Measurements from ENCODE around the gene MLEC. TPM values are rescaled to one million over a fixed set of nuclear protein-coding genes. Genes with fewer than 3 reads are reported as not detected.

MLEC gene
- total and polyA plus RNA-seq, 2 of the 13 experiments (the other 11 are each of a cell fraction or from before 2014, with no cell fraction given) = 49.8 to 156 TPM

DNA sequence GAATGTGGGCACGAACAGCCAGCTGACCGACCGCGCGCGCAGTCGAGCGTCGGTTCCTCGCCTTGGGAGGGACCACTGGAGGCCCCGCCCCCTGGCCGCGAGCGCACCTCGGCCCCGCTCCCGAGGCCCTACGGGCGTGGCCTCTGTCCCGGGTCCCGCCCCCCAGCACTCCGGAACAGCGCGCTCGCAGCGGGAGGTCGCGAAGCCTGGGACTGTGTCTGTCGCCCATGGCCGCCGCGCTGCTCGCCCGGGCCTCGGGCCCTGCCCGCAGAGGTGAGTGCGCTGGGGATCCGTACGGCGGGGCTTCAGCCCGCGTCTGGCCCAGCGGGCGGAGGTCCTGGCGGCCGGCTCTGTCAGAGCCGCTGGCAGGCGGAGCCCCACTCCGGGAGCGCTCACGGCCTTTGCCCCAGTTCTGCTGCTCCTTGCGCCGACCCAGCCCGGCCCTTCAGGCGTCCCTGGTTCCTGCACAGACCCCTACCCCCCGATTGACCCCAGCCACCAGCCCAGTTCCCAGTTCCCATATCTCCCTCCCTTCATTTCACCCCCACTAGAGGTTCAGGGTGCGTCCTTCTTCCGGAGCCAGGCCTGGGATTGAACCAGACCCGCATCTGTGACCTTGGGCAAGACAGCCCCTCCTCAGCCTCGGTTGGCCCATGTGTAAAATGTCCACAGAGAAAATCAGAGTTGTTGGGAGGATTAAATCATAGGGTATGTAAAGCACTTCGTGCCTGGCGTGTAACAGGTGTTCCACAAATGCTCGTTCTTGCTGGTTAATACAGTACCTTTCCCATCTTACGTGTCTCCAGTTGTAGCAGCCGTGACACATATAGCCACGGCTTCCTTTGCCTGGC is 38.9 kb downstream of the MLEC start, which contains the start of gene ACADS (continued):
- TF ChIP-seq, protein P1, sequence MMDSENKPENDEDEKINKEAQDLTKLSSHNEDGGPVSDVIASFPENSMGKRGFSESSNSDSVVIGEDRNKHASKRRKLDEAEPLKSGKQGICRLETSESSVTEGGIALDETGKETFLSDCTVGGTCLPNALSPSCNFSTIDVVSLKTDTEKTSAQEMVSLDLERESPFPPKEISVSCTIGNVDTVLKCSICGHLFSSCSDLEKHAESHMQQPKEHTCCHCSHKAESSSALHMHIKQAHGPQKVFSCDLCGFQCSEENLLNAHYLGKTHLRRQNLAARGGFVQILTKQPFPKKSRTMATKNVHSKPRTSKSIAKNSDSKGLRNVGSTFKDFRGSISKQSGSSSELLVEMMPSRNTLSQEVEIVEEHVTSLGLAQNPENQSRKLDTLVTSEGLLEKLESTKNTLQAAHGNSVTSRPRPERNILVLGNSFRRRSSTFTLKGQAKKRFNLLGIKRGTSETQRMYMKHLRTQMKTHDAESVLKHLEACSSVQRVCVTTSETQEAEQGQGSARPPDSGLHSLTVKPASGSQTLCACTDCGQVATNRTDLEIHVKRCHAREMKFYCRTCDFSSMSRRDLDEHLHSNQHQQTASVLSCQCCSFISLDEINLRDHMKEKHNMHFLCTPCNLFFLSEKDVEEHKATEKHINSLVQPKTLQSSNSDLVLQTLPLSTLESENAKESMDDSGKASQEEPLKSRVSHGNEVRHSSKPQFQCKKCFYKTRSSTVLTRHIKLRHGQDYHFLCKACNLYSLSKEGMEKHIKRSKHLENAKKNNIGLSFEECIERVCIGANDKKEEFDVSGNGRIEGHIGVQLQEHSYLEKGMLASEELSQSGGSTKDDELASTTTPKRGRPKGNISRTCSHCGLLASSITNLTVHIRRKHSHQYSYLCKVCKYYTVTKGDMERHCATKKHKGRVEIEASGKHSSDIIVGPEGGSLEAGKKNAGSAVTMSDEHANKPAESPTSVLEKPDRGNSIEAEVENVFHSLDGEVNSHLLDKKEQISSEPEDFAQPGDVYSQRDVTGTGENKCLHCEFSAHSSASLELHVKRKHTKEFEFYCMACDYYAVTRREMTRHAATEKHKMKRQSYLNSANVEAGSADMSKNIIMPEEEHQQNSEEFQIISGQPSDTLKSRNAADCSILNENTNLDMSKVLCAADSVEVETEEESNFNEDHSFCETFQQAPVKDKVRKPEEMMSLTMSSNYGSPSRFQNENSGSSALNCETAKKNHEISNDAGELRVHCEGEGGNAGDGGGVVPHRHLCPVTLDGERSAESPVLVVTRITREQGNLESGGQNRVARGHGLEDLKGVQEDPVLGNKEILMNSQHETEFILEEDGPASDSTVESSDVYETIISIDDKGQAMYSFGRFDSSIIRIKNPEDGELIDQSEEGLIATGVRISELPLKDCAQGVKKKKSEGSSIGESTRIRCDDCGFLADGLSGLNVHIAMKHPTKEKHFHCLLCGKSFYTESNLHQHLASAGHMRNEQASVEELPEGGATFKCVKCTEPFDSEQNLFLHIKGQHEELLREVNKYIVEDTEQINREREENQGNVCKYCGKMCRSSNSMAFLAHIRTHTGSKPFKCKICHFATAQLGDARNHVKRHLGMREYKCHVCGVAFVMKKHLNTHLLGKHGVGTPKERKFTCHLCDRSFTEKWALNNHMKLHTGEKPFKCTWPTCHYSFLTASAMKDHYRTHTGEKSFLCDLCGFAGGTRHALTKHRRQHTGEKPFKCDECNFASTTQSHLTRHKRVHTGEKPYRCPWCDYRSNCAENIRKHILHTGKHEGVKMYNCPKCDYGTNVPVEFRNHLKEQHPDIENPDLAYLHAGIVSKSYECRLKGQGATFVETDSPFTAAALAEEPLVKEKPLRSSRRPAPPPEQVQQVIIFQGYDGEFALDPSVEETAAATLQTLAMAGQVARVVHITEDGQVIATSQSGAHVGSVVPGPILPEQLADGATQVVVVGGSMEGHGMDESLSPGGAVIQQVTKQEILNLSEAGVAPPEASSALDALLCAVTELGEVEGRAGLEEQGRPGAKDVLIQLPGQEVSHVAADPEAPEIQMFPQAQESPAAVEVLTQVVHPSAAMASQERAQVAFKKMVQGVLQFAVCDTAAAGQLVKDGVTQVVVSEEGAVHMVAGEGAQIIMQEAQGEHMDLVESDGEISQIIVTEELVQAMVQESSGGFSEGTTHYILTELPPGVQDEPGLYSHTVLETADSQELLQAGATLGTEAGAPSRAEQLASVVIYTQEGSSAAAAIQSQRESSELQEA (CRISPR knock-in tag; IDR thresholded peaks at IDR 0.05; ENCODE audit: not compliant biosample characterization) = no peak
- TF ChIP-seq ZNF615 (CRISPR knock-in tag; IDR thresholded peaks at IDR 0.05; ENCODE audit: borderline replicate concordance) (no peak), MAZ (IDR thresholded peaks at IDR 0.05; ENCODE audit: borderline replicate concordance, low read depth, low read length) (no peak; the same call in 1 of the 2 replicates), MAZ (CRISPR knock-in tag; IDR thresholded peaks at IDR 0.05; ENCODE audit: low read depth) (peak; percentile 63; the same call in 1 of the 2 replicates), ZNF83 (CRISPR knock-in tag; IDR thresholded peaks at IDR 0.05; ENCODE audit: borderline replicate concordance) (no peak), THAP11 (CRISPR knock-in tag; IDR thresholded peaks at IDR 0.05) (peak; percentile 54), PHF21A (CRISPR knock-in tag; IDR thresholded peaks at IDR 0.05) (no peak), NFIB (CRISPR knock-in tag; IDR thresholded peaks at IDR 0.05; ENCODE audit: borderline replicate concordance) (no peak), ZBTB38 (CRISPR knock-in tag; IDR thresholded peaks at IDR 0.05) (peak; percentile 18), ATF7 (IDR thresholded peaks at IDR 0.05) (no peak), ATF7 (CRISPR knock-in tag; IDR thresholded peaks at IDR 0.05) (no peak), ZNF547 (CRISPR knock-in tag; IDR thresholded peaks at IDR 0.05) (peak; percentile 73), MTF2 (CRISPR knock-in tag; IDR thresholded peaks at IDR 0.05; ENCODE audit: borderline replicate concordance) (no peak)
- TF ChIP-seq, protein P2, sequence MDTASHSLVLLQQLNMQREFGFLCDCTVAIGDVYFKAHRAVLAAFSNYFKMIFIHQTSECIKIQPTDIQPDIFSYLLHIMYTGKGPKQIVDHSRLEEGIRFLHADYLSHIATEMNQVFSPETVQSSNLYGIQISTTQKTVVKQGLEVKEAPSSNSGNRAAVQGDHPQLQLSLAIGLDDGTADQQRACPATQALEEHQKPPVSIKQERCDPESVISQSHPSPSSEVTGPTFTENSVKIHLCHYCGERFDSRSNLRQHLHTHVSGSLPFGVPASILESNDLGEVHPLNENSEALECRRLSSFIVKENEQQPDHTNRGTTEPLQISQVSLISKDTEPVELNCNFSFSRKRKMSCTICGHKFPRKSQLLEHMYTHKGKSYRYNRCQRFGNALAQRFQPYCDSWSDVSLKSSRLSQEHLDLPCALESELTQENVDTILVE (CRISPR knock-in tag; IDR thresholded peaks at IDR 0.05) = no peak
- TF ChIP-seq, protein P3, sequence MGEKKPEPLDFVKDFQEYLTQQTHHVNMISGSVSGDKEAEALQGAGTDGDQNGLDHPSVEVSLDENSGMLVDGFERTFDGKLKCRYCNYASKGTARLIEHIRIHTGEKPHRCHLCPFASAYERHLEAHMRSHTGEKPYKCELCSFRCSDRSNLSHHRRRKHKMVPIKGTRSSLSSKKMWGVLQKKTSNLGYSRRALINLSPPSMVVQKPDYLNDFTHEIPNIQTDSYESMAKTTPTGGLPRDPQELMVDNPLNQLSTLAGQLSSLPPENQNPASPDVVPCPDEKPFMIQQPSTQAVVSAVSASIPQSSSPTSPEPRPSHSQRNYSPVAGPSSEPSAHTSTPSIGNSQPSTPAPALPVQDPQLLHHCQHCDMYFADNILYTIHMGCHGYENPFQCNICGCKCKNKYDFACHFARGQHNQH (CRISPR knock-in tag; IDR thresholded peaks at IDR 0.05) = peak; percentile 42; the same call in 1 of the 2 replicates
- TF ChIP-seq, protein P4, sequence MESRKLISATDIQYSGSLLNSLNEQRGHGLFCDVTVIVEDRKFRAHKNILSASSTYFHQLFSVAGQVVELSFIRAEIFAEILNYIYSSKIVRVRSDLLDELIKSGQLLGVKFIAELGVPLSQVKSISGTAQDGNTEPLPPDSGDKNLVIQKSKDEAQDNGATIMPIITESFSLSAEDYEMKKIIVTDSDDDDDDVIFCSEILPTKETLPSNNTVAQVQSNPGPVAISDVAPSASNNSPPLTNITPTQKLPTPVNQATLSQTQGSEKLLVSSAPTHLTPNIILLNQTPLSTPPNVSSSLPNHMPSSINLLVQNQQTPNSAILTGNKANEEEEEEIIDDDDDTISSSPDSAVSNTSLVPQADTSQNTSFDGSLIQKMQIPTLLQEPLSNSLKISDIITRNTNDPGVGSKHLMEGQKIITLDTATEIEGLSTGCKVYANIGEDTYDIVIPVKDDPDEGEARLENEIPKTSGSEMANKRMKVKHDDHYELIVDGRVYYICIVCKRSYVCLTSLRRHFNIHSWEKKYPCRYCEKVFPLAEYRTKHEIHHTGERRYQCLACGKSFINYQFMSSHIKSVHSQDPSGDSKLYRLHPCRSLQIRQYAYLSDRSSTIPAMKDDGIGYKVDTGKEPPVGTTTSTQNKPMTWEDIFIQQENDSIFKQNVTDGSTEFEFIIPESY (CRISPR knock-in tag; IDR thresholded peaks at IDR 0.05) = no peak
